ENCODE measurements around the gene SPOCK1. TPM values are rescaled to one million over a fixed set of nuclear protein-coding genes. Genes with fewer than 3 reads are reported as not detected.

Gene SPOCK1
- total and polyA plus RNA-seq, 10 donors: 0.50 to 17.0 (median 6.6) TPM

DNA sequence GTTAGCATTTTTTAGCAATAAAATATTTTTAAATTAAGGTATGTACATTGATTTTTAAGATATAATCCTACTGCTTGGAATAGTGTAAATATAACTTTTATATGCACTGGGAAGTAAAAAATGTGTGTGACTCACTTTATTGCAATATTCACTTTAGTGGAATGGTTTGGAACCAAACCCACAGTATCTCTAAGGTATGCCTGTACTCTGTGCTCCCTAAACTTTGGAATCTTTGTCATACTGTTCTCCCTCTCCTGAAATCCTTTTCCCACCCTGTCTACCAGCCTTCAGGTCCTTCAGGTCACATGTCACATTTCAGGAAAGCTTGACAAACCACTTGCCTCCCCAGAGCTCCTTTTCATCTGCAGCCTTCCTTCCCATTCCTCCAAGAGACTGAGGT is 308.7 kb downstream of the SPOCK1 start:
- H3K4me3 ChIP-seq: no peak overlapping the region
- DNase-seq: no peak
- TF ChIP-seq POLR2AphosphoS5 (IDR thresholded peaks at IDR 0.05): no peak
- no peak for TF ChIP-seq POLR2A (IDR thresholded peaks at IDR 0.05)
- TF ChIP-seq, protein P1, sequence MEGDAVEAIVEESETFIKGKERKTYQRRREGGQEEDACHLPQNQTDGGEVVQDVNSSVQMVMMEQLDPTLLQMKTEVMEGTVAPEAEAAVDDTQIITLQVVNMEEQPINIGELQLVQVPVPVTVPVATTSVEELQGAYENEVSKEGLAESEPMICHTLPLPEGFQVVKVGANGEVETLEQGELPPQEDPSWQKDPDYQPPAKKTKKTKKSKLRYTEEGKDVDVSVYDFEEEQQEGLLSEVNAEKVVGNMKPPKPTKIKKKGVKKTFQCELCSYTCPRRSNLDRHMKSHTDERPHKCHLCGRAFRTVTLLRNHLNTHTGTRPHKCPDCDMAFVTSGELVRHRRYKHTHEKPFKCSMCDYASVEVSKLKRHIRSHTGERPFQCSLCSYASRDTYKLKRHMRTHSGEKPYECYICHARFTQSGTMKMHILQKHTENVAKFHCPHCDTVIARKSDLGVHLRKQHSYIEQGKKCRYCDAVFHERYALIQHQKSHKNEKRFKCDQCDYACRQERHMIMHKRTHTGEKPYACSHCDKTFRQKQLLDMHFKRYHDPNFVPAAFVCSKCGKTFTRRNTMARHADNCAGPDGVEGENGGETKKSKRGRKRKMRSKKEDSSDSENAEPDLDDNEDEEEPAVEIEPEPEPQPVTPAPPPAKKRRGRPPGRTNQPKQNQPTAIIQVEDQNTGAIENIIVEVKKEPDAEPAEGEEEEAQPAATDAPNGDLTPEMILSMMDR (IDR thresholded peaks at IDR 0.05 in 8 of 11, conservative IDR thresholded peaks at IDR 0.05 in 3 of 11): no peak
- H3K27ac ChIP-seq: no peak overlapping the region
- no peaks in the 10 kb centered on the region for H3K4me1 ChIP-seq
- H3K9me3 ChIP-seq: no peaks in the 10 kb centered on the region
- intact Hi-C loops (cut with DNase I; ENCODE audit: low total_unique reads): no loop called here
- no peaks in the 10 kb centered on the region for H3K36me3 ChIP-seq
- H3K27me3 ChIP-seq (replicated peaks in 1 of 7): no peaks in the 10 kb centered on the region

DNA sequence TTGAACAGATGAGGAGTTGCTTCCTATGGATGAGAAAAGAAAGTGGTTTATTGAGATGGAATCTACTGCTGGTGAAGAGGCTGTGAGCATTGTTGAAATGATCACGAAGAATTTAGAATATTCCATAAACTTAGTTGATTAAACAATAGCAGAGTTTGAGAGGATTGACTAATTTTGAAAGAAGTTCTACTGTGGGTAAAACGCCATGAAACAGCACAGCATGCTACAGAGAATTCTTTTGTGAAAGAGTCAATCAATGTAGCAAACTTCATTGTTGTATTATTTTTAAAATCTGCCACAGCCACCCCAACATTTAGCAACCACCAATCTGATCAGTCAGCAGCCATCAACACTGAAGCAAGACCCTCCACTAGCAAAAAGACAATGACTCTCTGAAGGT is 309.1 kb downstream of the SPOCK1 start:
- WGBS, 5 donors: 43 to 72% (median 46%) methylated on average over 2 of the region's 2 CpGs
- Histone ChIP-seq H3K4me1 (no peaks in the 10 kb centered on the region), H3K27me3 (replicated peaks in 1 of 7) (no peaks in the 10 kb centered on the region), H3K4me3 (no peak overlapping the region), H3K9me3 (no peaks in the 10 kb centered on the region), H3K27ac (no peak overlapping the region), H3K36me3 (no peaks in the 10 kb centered on the region)
- intact Hi-C loops (cut with DNase I; ENCODE audit: low total_unique reads): no loop called here
- no peak for DNase-seq
- TF ChIP-seq, protein P1 (IDR thresholded peaks at IDR 0.05 in 8 of 11, conservative IDR thresholded peaks at IDR 0.05 in 3 of 11): no peak
- no peak for TF ChIP-seq POLR2A (IDR thresholded peaks at IDR 0.05)

DNA sequence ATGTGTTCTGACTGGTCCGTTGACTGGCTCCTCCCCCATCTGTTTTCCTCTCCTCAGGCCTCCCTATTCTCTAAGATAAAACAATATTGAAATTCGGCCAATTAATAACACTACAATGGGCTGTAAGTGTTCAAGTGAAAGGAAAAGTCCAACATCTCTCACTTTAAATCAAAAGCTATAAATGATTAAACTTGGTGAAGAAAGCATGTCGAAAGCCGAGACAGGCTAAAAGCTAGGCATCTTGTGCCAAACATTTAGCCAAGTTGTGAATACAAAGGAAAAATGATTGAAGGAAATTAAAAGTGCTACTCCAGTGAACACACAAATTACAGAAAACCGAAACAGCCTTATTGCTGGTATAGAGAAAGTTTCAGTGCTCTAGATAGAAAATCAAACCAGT is 310.6 kb downstream of the SPOCK1 start:
- Histone ChIP-seq H3K9me3 (no peaks in the 10 kb centered on the region), H3K4me1 (no peaks in the 10 kb centered on the region), H3K27me3 (replicated peaks in 1 of 7) (no peaks in the 10 kb centered on the region), H3K4me3 (no peak overlapping the region), H3K27ac (no peak overlapping the region), H3K36me3 (no peaks in the 10 kb centered on the region)
- WGBS, 5 donors: 67 to 79% (median 69%) methylated on average over 5 of the region's 5 CpGs
- DNase-seq: no peak
- intact Hi-C loops (cut with DNase I; ENCODE audit: low total_unique reads): no loop called here
- TF ChIP-seq POLR2AphosphoS5 (IDR thresholded peaks at IDR 0.05): no peak
- no peak for TF ChIP-seq POLR2A (IDR thresholded peaks at IDR 0.05)
- TF ChIP-seq, protein P1 (IDR thresholded peaks at IDR 0.05 in 8 of 11, conservative IDR thresholded peaks at IDR 0.05 in 3 of 11): no peak

DNA sequence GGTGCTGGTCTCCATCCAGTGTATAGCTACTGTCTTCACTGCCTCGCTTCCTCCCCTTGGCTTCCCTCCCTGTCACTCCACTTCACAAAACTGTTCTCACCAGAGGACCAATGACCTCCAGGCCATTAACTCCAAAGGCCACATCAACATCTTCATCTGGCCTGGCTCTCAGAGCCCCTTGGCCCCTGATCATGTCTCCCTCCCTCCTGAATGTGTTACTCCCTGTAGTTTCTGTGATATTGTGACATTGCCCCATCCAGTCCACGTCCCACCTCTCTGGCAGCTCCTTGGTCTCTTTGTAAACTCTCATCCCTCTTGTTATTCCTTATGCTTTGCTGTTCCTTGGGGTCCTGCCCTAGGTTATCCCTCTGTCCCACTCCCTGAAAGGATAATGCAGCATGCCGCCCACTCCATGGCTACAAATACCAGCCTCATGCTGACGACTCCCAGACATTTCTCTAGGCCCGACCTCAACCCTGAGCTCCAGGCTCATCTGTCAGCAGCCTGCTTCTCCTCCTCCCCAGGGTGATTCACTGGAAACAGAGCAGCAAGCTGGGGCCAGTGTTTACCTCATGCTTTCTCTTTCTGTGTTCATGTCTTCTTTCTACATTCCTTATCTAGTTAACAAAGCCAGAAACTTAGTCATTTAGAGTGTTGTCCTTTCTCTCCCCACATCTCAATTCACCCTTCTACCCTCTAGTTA is 312.2 kb downstream of the SPOCK1 start:
- Histone ChIP-seq H3K4me3 (no peak overlapping the region), H3K27me3 (replicated peaks in 1 of 7) (no peaks in the 10 kb centered on the region), H3K4me1 (no peaks in the 10 kb centered on the region), H3K9me3 (no peaks in the 10 kb centered on the region), H3K27ac (no peak overlapping the region), H3K36me3 (no peaks in the 10 kb centered on the region)
- intact Hi-C loops (cut with DNase I; ENCODE audit: low total_unique reads): no loop called here
- DNase-seq: no peak
- WGBS, 5 donors: 52 to 76% (median 70%) methylated on average over 5 of the region's 5 CpGs
- TF ChIP-seq, protein P1 (IDR thresholded peaks at IDR 0.05 in 8 of 11, conservative IDR thresholded peaks at IDR 0.05 in 3 of 11): no peak
- TF ChIP-seq POLR2AphosphoS5 (IDR thresholded peaks at IDR 0.05): no peak
- TF ChIP-seq POLR2A (IDR thresholded peaks at IDR 0.05): no peak
